LNCAP (cell line): ENCODE data around the gene NFKBIB.

Source experiments
- CTCF ChIP-seq: fragments of 450-650 bp; IDR thresholded peaks from 2 replicates; pipeline ENCODE4 v1.5.1; 2017; ENCODE audit warnings: mild to moderate bottlenecking

The NFKBIB gene

GRCh38 chr19:38899447-38900201 is at the start of gene NFKBIB, which contains the start of gene SIRT2:
Gene NFKBIB, plus strand, starts transcription at chr19:38899969. Its CDS starts 64 bp downstream, at chr19:38900033.
Gene SIRT2, minus strand, starts transcription at chr19:38899618. Its CDS starts 97 bp downstream, at chr19:38899521.
- no peak for TF ChIP-seq CTCF

- TF ChIP-seq CTCF = no peak
These were observed 49.3 kb upstream of the NFKBIB start for GRCh38 chr19:38850436-38850975.

- TF ChIP-seq CTCF = no peak
These were observed 48.7 kb upstream of the NFKBIB start for GRCh38 chr19:38850976-38851621.

- no peak for TF ChIP-seq CTCF
These were observed 48.0 kb upstream of the NFKBIB start for GRCh38 chr19:38851622-38852230.

- TF ChIP-seq CTCF = no peak
These were observed 47.3 kb upstream of the NFKBIB start for GRCh38 chr19:38852231-38853044.

GRCh38 chr19:38853214-38853613 is 46.6 kb upstream of the NFKBIB start:
- no peak for TF ChIP-seq CTCF

GRCh38 chr19:38856813-38857212 is 43.0 kb upstream of the NFKBIB start:
- no peak for TF ChIP-seq CTCF
